ENCODE results near the gene ZNF263. TPM values are rescaled to one million over a fixed set of nuclear protein-coding genes. Genes with fewer than 3 reads are reported as not detected.
A peak's percentile ranks its signal among the peaks of the same experiment; 100 is the strongest.

Gene ZNF263
- total and polyA plus RNA-seq, 9 of the 15 experiments (the other 6 are each of a cell fraction or from before 2014, with no cell fraction given), result 4.6 to 48.3 (median 31.8) TPM

DNA sequence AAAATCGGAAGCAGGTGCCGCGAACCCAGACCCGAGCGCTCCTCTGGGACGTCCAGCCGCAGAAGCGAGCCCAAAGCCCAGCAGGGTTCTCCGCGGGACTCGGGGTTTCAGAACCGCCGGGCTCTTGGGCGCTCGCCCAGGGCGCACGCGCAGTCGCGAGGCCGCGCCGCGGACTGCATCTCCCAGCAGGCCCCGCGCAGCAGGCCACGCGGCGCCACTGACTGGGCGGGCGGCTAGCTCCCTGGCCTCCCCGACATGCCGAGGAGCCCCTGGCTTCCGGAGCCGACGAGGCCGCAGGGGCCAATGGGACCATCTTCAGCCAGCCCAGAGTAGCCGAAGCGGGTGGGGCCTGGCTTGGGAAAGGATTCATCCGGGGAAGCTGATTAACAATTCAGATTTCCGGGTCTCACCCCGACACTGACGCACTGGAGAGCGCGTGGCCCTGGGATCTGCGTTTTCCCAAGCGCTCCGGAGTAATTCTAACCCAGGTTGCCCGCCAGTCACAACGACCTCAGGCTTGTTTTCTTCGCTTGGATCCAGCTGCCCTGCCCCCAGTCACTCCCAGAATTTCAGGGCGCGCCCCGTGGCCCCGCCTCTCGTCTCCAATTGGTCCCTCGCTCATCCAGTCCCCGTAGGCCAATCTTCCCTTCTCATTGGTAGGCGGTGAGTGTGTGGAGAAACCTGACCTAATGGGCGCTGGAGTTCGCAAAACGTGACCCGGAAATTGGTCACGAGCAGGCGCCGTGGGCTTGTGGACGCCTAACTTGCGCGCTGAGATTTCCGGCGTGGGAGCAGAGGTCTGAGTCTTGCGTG, at the start of gene ZNF263 (continued):
- TF ChIP-seq, protein P1, sequence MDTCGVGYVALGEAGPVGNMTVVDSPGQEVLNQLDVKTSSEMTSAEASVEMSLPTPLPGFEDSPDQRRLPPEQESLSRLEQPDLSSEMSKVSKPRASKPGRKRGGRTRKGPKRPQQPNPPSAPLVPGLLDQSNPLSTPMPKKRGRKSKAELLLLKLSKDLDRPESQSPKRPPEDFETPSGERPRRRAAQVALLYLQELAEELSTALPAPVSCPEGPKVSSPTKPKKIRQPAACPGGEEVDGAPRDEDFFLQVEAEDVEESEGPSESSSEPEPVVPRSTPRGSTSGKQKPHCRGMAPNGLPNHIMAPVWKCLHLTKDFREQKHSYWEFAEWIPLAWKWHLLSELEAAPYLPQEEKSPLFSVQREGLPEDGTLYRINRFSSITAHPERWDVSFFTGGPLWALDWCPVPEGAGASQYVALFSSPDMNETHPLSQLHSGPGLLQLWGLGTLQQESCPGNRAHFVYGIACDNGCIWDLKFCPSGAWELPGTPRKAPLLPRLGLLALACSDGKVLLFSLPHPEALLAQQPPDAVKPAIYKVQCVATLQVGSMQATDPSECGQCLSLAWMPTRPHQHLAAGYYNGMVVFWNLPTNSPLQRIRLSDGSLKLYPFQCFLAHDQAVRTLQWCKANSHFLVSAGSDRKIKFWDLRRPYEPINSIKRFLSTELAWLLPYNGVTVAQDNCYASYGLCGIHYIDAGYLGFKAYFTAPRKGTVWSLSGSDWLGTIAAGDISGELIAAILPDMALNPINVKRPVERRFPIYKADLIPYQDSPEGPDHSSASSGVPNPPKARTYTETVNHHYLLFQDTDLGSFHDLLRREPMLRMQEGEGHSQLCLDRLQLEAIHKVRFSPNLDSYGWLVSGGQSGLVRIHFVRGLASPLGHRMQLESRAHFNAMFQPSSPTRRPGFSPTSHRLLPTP (IDR thresholded peaks at IDR 0.05; ENCODE audit: borderline replicate concordance, extremely low read depth, insufficient read length), result no peak
- TF ChIP-seq TAF9B (IDR thresholded peaks at IDR 0.05; ENCODE audit: partially characterized antibody) (peak; percentile 59), TAL1 (IDR thresholded peaks at IDR 0.05) (0 out of 2 replicates have a peak, but pooled peaks have one; percentile 5), ZNF263 (CRISPR knock-in tag; IDR thresholded peaks at IDR 0.05; ENCODE audit: borderline replicate concordance) (0 out of 2 replicates have a peak, but pooled peaks have one; percentile 30), SIRT6 (IDR thresholded peaks at IDR 0.05; ENCODE audit: low read depth, low read length) (no peak), NONO (IDR thresholded peaks at IDR 0.05; ENCODE audit: low read depth in 2 of 2, low read length in 1 of 2) (peak in 1 of 2 experiments; percentile 28; a peak in 1 of 4 replicates), ZNF143 (CRISPR knock-in tag; IDR thresholded peaks at IDR 0.05) (peak; percentile 92), CHD2 (IDR thresholded peaks at IDR 0.05; ENCODE audit: low read depth, low read length) (0 out of 2 replicates have a peak, but pooled peaks have one; percentile 27), ZNF253 (CRISPR knock-in tag; conservative IDR thresholded peaks at IDR 0.05) (no peak), GMEB1 (CRISPR knock-in tag; IDR thresholded peaks at IDR 0.05) (peak; percentile 54), TAF7 (tag; IDR thresholded peaks at IDR 0.05) (peak; percentile 71; the same call in 1 of the 2 replicates), BCOR (IDR thresholded peaks at IDR 0.05) (0 out of 2 replicates have a peak, but pooled peaks have one; percentile 21), MYBL2 (IDR thresholded peaks at IDR 0.05; ENCODE audit: low read depth) (no peak; the same call in 1 of the 2 replicates), MYBL2 (CRISPR knock-in tag; IDR thresholded peaks at IDR 0.05; ENCODE audit: borderline replicate concordance) (no peak)
- TF ChIP-seq, protein P2, sequence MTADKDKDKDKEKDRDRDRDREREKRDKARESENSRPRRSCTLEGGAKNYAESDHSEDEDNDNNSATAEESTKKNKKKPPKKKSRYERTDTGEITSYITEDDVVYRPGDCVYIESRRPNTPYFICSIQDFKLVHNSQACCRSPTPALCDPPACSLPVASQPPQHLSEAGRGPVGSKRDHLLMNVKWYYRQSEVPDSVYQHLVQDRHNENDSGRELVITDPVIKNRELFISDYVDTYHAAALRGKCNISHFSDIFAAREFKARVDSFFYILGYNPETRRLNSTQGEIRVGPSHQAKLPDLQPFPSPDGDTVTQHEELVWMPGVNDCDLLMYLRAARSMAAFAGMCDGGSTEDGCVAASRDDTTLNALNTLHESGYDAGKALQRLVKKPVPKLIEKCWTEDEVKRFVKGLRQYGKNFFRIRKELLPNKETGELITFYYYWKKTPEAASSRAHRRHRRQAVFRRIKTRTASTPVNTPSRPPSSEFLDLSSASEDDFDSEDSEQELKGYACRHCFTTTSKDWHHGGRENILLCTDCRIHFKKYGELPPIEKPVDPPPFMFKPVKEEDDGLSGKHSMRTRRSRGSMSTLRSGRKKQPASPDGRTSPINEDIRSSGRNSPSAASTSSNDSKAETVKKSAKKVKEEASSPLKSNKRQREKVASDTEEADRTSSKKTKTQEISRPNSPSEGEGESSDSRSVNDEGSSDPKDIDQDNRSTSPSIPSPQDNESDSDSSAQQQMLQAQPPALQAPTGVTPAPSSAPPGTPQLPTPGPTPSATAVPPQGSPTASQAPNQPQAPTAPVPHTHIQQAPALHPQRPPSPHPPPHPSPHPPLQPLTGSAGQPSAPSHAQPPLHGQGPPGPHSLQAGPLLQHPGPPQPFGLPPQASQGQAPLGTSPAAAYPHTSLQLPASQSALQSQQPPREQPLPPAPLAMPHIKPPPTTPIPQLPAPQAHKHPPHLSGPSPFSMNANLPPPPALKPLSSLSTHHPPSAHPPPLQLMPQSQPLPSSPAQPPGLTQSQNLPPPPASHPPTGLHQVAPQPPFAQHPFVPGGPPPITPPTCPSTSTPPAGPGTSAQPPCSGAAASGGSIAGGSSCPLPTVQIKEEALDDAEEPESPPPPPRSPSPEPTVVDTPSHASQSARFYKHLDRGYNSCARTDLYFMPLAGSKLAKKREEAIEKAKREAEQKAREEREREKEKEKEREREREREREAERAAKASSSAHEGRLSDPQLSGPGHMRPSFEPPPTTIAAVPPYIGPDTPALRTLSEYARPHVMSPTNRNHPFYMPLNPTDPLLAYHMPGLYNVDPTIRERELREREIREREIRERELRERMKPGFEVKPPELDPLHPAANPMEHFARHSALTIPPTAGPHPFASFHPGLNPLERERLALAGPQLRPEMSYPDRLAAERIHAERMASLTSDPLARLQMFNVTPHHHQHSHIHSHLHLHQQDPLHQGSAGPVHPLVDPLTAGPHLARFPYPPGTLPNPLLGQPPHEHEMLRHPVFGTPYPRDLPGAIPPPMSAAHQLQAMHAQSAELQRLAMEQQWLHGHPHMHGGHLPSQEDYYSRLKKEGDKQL (CRISPR knock-in tag; IDR thresholded peaks at IDR 0.05; ENCODE audit: borderline replicate concordance), result no peak
- TF ChIP-seq, protein P3, sequence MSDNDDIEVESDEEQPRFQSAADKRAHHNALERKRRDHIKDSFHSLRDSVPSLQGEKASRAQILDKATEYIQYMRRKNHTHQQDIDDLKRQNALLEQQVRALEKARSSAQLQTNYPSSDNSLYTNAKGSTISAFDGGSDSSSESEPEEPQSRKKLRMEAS (CRISPR knock-in tag; IDR thresholded peaks at IDR 0.05), result peak; percentile 92
